GM12892 (cell line): ENCODE measurements around the gene SLC30A5.

ENCODE experiments used
- POLR2A ChIP-seq: IDR thresholded peaks from 2 replicates; pipeline ENCODE4 v1.6.1; 2011; ENCODE audit warnings: low read depth, low read length, control low read depth
- POLR2AphosphoS5 ChIP-seq: IDR thresholded peaks from 2 replicates; pipeline ENCODE4 v1.6.1; 2011; ENCODE audit warnings: low read depth, low read length, control low read depth
- TAF1 ChIP-seq: IDR thresholded peaks from 2 replicates; pipeline ENCODE4 v1.6.1; 2011; ENCODE audit warnings: low read depth, mild to moderate bottlenecking, control low read depth, low read length, borderline replicate concordance

- TF ChIP-seq POLR2AphosphoS5 (no peak), POLR2A (no peak), TAF1 (no peak)
Measured at GRCh38 chr5:69138766-69139165, 45.0 kb downstream of the SLC30A5 start.
